ENCODE results near the gene STARD8. TPM values are rescaled to one million over a fixed set of nuclear protein-coding genes. Genes with fewer than 3 reads are reported as not detected.
"Not testable (repeated sequence)": the region's sequence is repeated elsewhere in the genome, so short reads cannot be mapped to it uniquely, and the experiment has no call there.

The STARD8 gene
- total RNA-seq, 2 donors from 2014 or later, result 0.27 to 0.43 TPM

- no peaks in the 10 kb centered on the region for H3K9me3 Mint-ChIP-seq
- no peak overlapping the region for H3K27ac Mint-ChIP-seq
- no peaks in the 10 kb centered on the region for H3K36me3 Mint-ChIP-seq
- ATAC-seq (no peak), DNase-seq (ENCODE audit: low spot score in 2 of 2) (no peak)
These were observed 35.3 kb downstream of the STARD8 start for GRCh38 chrX:68682790-68683189.

- no peaks in the 10 kb centered on the region for H3K9me3 Mint-ChIP-seq
- H3K36me3 Mint-ChIP-seq, result no peaks in the 10 kb centered on the region
- no peak for ATAC-seq
- DNase-seq (ENCODE audit: low spot score in 2 of 2), result no peak
- no peak overlapping the region for H3K27ac Mint-ChIP-seq
These were observed 36.1 kb downstream of the STARD8 start for GRCh38 chrX:68683580-68683979.

- no peak for DNase-seq (ENCODE audit: low spot score in 2 of 2)
- Mint-ChIP-seq H3K36me3 (no peaks in the 10 kb centered on the region), H3K9me3 (no peaks in the 10 kb centered on the region), H3K27ac (no peak overlapping the region)
- peak in 1 of 2 donors; percentile 48 for ATAC-seq
These were observed 36.9 kb downstream of the STARD8 start for GRCh38 chrX:68684291-68684918.

GRCh38 chrX:68684919-68685304 lies 37.4 kb downstream of the STARD8 start:
- DNase-seq (ENCODE audit: low spot score in 2 of 2) (no peak), ATAC-seq (no peak)
- no peaks in the 10 kb centered on the region for H3K36me3 Mint-ChIP-seq
- H3K27ac Mint-ChIP-seq, result no peak overlapping the region
- no peaks in the 10 kb centered on the region for H3K9me3 Mint-ChIP-seq

GRCh38 chrX:68685685-68686084 lies 38.2 kb downstream of the STARD8 start:
- DNase-seq (ENCODE audit: low spot score in 2 of 2) (no peak), ATAC-seq (peak in 1 of 2 donors; percentile 25)
- H3K9me3 Mint-ChIP-seq, result no peaks in the 10 kb centered on the region
- no peak overlapping the region for H3K27ac Mint-ChIP-seq
- no peaks in the 10 kb centered on the region for H3K36me3 Mint-ChIP-seq

GRCh38 chrX:68686097-68686977 lies 38.9 kb downstream of the STARD8 start:
- DNase-seq (ENCODE audit: low spot score in 2 of 2) (peak in 1 of 2 donors; percentile 14), ATAC-seq (peak in 1 of 2 donors; percentile 76)

GRCh38 chrX:68688931-68689330 lies 41.5 kb downstream of the STARD8 start:
- not testable (repeated sequence) for DNase-seq (ENCODE audit: low spot score in 2 of 2); H3K36me3 Mint-ChIP-seq; ATAC-seq; H3K27ac Mint-ChIP-seq; H3K9me3 Mint-ChIP-seq

More at GRCh38 chrX:68686097-68686977, 38.9 kb downstream of the STARD8 start:
- no peaks in the 10 kb centered on the region for H3K36me3 Mint-ChIP-seq
- no peaks in the 10 kb centered on the region for H3K9me3 Mint-ChIP-seq
- no peak overlapping the region for H3K27ac Mint-ChIP-seq

- H3K9me3 Mint-ChIP-seq, result no peaks in the 10 kb centered on the region
- no peak overlapping the region for H3K27ac Mint-ChIP-seq
- ATAC-seq (no peak), DNase-seq (ENCODE audit: low spot score in 2 of 2) (no peak)
- no peaks in the 10 kb centered on the region for H3K36me3 Mint-ChIP-seq
These were observed 43.6 kb downstream of the STARD8 start for GRCh38 chrX:68690936-68691501.

- no peak overlapping the region for H3K27ac Mint-ChIP-seq
- ATAC-seq (no peak), DNase-seq (ENCODE audit: low spot score in 2 of 2) (no peak)
- H3K36me3 Mint-ChIP-seq, result no peaks in the 10 kb centered on the region
- no peaks in the 10 kb centered on the region for H3K9me3 Mint-ChIP-seq
These were observed 44.5 kb downstream of the STARD8 start for GRCh38 chrX:68691921-68692320.

GRCh38 chrX:68692651-68693050 lies 45.2 kb downstream of the STARD8 start:
- DNase-seq (ENCODE audit: low spot score in 2 of 2) (no peak), ATAC-seq (peak; percentile 53 to 61)
- Mint-ChIP-seq H3K27ac (no peak overlapping the region), H3K36me3 (no peaks in the 10 kb centered on the region), H3K9me3 (no peaks in the 10 kb centered on the region)

- ATAC-seq (peak in 1 of 2 donors; percentile 51), DNase-seq (ENCODE audit: low spot score in 2 of 2) (peak in 1 of 2 donors; percentile 7)
- H3K27ac Mint-ChIP-seq, result peak overlapping the region in 1 of 2 donors; percentile 60
- H3K9me3 Mint-ChIP-seq, result no peaks in the 10 kb centered on the region
- H3K36me3 Mint-ChIP-seq, result no peaks in the 10 kb centered on the region
These were observed 46.3 kb downstream of the STARD8 start for GRCh38 chrX:68693481-68694434.

GRCh38 chrX:68694435-68695205 lies 47.2 kb downstream of the STARD8 start:
- peak; percentile 78 to 86 for ATAC-seq

GRCh38 chrX:68695206-68695845 lies 47.9 kb downstream of the STARD8 start:
- DNase-seq (ENCODE audit: low spot score in 2 of 2) (no peak), ATAC-seq (no peak)
- no peaks in the 10 kb centered on the region for H3K9me3 Mint-ChIP-seq
- H3K27ac Mint-ChIP-seq, result no peak overlapping the region
- no peaks in the 10 kb centered on the region for H3K36me3 Mint-ChIP-seq

More at GRCh38 chrX:68694435-68695205, 47.2 kb downstream of the STARD8 start:
- Mint-ChIP-seq H3K36me3 (no peaks in the 10 kb centered on the region), H3K9me3 (no peaks in the 10 kb centered on the region), H3K27ac (peak overlapping the region in 1 of 2 donors; percentile 60)
- no peak for DNase-seq (ENCODE audit: low spot score in 2 of 2)

- no peaks in the 10 kb centered on the region for H3K9me3 Mint-ChIP-seq
- H3K36me3 Mint-ChIP-seq, result no peaks in the 10 kb centered on the region
- DNase-seq (ENCODE audit: low spot score in 2 of 2), result no peak
- no peak overlapping the region for H3K27ac Mint-ChIP-seq
- no peak for ATAC-seq
These were observed 49.0 kb downstream of the STARD8 start for GRCh38 chrX:68696267-68696990.

- no peak for ATAC-seq
- no peaks in the 10 kb centered on the region for H3K36me3 Mint-ChIP-seq
- no peaks in the 10 kb centered on the region for H3K9me3 Mint-ChIP-seq
- no peak for DNase-seq (ENCODE audit: low spot score in 2 of 2)
- H3K27ac Mint-ChIP-seq, result no peak overlapping the region
These were observed 49.6 kb downstream of the STARD8 start for GRCh38 chrX:68697036-68697435.

Measured in activated naive CD4-positive, alpha-beta T cell treated with anti-CD3 and anti-CD28 coated beads, Interleukin-2, amount 50 U/mL, for 72 hours (primary cell).